ENCODE results near the gene BBS7.

DNA sequence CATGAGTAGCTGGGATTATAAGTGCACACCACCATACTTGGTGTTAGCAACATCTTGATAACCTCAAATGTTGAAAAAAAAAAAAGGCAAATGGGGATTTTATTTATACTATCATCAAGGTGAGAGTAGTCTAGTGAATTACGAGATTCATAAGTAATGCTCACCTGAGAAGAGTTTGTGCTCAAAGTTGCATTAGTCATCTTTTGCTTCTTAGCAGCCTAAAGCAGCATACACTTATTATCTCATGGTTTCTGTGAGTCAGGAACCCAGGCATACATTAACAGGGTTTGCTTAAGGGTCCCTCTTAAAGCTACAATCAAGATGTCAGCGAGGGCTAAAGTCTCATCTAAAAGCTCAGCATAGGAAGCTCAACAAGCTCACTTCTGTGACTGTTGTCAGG lies 77.3 kb downstream of the BBS7 start:
- TF ChIP-seq, protein P1, sequence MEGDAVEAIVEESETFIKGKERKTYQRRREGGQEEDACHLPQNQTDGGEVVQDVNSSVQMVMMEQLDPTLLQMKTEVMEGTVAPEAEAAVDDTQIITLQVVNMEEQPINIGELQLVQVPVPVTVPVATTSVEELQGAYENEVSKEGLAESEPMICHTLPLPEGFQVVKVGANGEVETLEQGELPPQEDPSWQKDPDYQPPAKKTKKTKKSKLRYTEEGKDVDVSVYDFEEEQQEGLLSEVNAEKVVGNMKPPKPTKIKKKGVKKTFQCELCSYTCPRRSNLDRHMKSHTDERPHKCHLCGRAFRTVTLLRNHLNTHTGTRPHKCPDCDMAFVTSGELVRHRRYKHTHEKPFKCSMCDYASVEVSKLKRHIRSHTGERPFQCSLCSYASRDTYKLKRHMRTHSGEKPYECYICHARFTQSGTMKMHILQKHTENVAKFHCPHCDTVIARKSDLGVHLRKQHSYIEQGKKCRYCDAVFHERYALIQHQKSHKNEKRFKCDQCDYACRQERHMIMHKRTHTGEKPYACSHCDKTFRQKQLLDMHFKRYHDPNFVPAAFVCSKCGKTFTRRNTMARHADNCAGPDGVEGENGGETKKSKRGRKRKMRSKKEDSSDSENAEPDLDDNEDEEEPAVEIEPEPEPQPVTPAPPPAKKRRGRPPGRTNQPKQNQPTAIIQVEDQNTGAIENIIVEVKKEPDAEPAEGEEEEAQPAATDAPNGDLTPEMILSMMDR (conservative IDR thresholded peaks at IDR 0.05), result no peak
- TF ChIP-seq ZFX (IDR thresholded peaks at IDR 0.05), result no peak
